ENCODE measurements around the gene ROBO4.

The ROBO4 gene

GRCh38 chr11:124877910-124878758 lies 19.5 kb downstream of the ROBO4 start:
- TF ChIP-seq GATA3 (IDR thresholded peaks at IDR 0.05; ENCODE audit: low read depth, low read length), result no peak
- no peak for TF ChIP-seq GATA2 (IDR thresholded peaks at IDR 0.05; ENCODE audit: low read depth, low read length)

- TF ChIP-seq GATA2 (IDR thresholded peaks at IDR 0.05; ENCODE audit: low read depth, low read length) (no peak), GATA3 (IDR thresholded peaks at IDR 0.05; ENCODE audit: low read depth, low read length) (no peak)
These were observed 20.1 kb downstream of the ROBO4 start for GRCh38 chr11:124877631-124877909.

- TF ChIP-seq GATA2 (IDR thresholded peaks at IDR 0.05; ENCODE audit: low read depth, low read length) (no peak), GATA3 (IDR thresholded peaks at IDR 0.05; ENCODE audit: low read depth, low read length) (no peak)
These were observed 20.6 kb downstream of the ROBO4 start for GRCh38 chr11:124876818-124877630.

- TF ChIP-seq GATA3 (IDR thresholded peaks at IDR 0.05; ENCODE audit: low read depth, low read length), result no peak
- TF ChIP-seq GATA2 (IDR thresholded peaks at IDR 0.05; ENCODE audit: low read depth, low read length), result no peak
These were observed 21.5 kb downstream of the ROBO4 start for GRCh38 chr11:124875943-124876817.

- TF ChIP-seq GATA3 (IDR thresholded peaks at IDR 0.05; ENCODE audit: low read depth, low read length) (no peak), GATA2 (IDR thresholded peaks at IDR 0.05; ENCODE audit: low read depth, low read length) (no peak)
These were observed 22.3 kb downstream of the ROBO4 start for GRCh38 chr11:124875401-124875800.

- no peak for TF ChIP-seq GATA3 (IDR thresholded peaks at IDR 0.05; ENCODE audit: low read depth, low read length)
- no peak for TF ChIP-seq GATA2 (IDR thresholded peaks at IDR 0.05; ENCODE audit: low read depth, low read length)
These were observed 23.0 kb downstream of the ROBO4 start for GRCh38 chr11:124874571-124875255.

GRCh38 chr11:124873951-124874350 lies 23.7 kb downstream of the ROBO4 start:
- TF ChIP-seq GATA2 (IDR thresholded peaks at IDR 0.05; ENCODE audit: low read depth, low read length) (no peak), GATA3 (IDR thresholded peaks at IDR 0.05; ENCODE audit: low read depth, low read length) (no peak)

GRCh38 chr11:124872741-124873140 lies 24.9 kb downstream of the ROBO4 start:
- TF ChIP-seq GATA3 (IDR thresholded peaks at IDR 0.05; ENCODE audit: low read depth, low read length) (no peak), GATA2 (IDR thresholded peaks at IDR 0.05; ENCODE audit: low read depth, low read length) (no peak)

GRCh38 chr11:124872280-124872679 lies 25.4 kb downstream of the ROBO4 start:
- TF ChIP-seq GATA2 (IDR thresholded peaks at IDR 0.05; ENCODE audit: low read depth, low read length), result no peak
- no peak for TF ChIP-seq GATA3 (IDR thresholded peaks at IDR 0.05; ENCODE audit: low read depth, low read length)

- TF ChIP-seq GATA3 (IDR thresholded peaks at IDR 0.05; ENCODE audit: low read depth, low read length) (no peak), GATA2 (IDR thresholded peaks at IDR 0.05; ENCODE audit: low read depth, low read length) (no peak)
These were observed 27.2 kb downstream of the ROBO4 start for GRCh38 chr11:124870430-124870829.

- TF ChIP-seq GATA2 (IDR thresholded peaks at IDR 0.05; ENCODE audit: low read depth, low read length) (no peak), GATA3 (IDR thresholded peaks at IDR 0.05; ENCODE audit: low read depth, low read length) (no peak)
These were observed 27.7 kb downstream of the ROBO4 start for GRCh38 chr11:124869856-124870387.

- no peak for TF ChIP-seq GATA3 (IDR thresholded peaks at IDR 0.05; ENCODE audit: low read depth, low read length)
- TF ChIP-seq GATA2 (IDR thresholded peaks at IDR 0.05; ENCODE audit: low read depth, low read length), result no peak
These were observed 28.3 kb downstream of the ROBO4 start for GRCh38 chr11:124869331-124869730.
